Lower lobe of right lung (tissue), 2 donors: ENCODE results near the gene TRAFD1. TPM values are rescaled to one million over a fixed set of nuclear protein-coding genes. Genes with fewer than 3 reads are reported as not detected.
A peak's percentile ranks its signal among the peaks of the same experiment; 100 is the strongest.

Source experiments
- ATAC-seq, 2 donors: fragments of 200-7000 bp; cut with Tn5 transposase; one replicate each; pipeline ENCODE4 v1.9.1; 2020 to 2022; ENCODE audit warnings: mild to moderate bottlenecking in 2 of 2, moderate library complexity in 2 of 2
- DNase-seq: peaks from one replicate; pipeline ENCODE4 v3.0.0-alpha.2; 2020
- H3K27ac ChIP-seq: fragments of 200-600 bp; one replicate; pipeline ENCODE4 v1.8.0; 2022
- H3K27me3 ChIP-seq: fragments of 200-600 bp; one replicate; pipeline ENCODE4 v1.8.0; 2022; ENCODE audit warnings: low read depth
- H3K36me3 ChIP-seq: fragments of 200-600 bp; one replicate; pipeline ENCODE4 v1.8.0; 2022; ENCODE audit warnings: mild to moderate bottlenecking
- H3K4me1 ChIP-seq: fragments of 200-600 bp; one replicate; pipeline ENCODE4 v1.8.0; 2022
- H3K4me3 ChIP-seq: fragments of 200-600 bp; one replicate; pipeline ENCODE4 v1.8.0; 2022; ENCODE audit warnings: mild to moderate bottlenecking
- H3K9me3 ChIP-seq: fragments of 200-600 bp; one replicate; pipeline ENCODE4 v1.8.0; 2022
- CTCF ChIP-seq: fragments of 200-600 bp; IDR thresholded peaks from one replicate; pipeline ENCODE4 v1.8.0; 2022; ENCODE audit warnings: antibody characterized with exemption, mild to moderate bottlenecking
- intact Hi-C: fragments of 100-400 bp; cut with DNase I; formaldehyde crosslinking; loops from one replicate; pipeline ENCODE4 v1.11.0; 2022
- long read RNA-seq: library from polyadenylated mRNA; unstranded; transcript quantifications from one replicate; pipeline ENCODE4 v2.0.0, GENCODE V29; 2021
- total RNA-seq: library from RNA; stranded (reverse); fragmentation: NEBNext Ultra II Directional; extraction: Animal tissue kit (Norgen Biotek cat#: 25700); gene quantifications from one replicate; pipeline ENCODE4 v1.2.1, GENCODE V29; 2021
- donor health status: DM: no; HTN: yes; CAD: no; lungs with severe emphysema.

Gene TRAFD1
- total RNA-seq: 42.5 TPM
- long read RNA-seq, transcript TRAFD1-202 (12 exons, 2,697 nt): major isoform, 45 of 74 reads
- long read RNA-seq, partial matches to known transcripts: 12 of 74 reads
- long read RNA-seq, other reads (novel, unspliced or antisense): 13 of 74 reads

GRCh38 chr12:112125250-112125999, at the start of gene TRAFD1:
Gene TRAFD1 (plus strand): TSS chr12:112125560. CDS start chr12:112130523, 4,963 bp downstream.
- TF ChIP-seq CTCF: no peak
- intact Hi-C loops: no loop called here
- peak; percentile 97 for DNase-seq
- ATAC-seq: peak; percentile 99 to 100
- Histone ChIP-seq H3K9me3 (no peaks in the 10 kb centered on the region), H3K4me1 (peaks cover 59% of the 10 kb centered on the region), H3K36me3 (no peaks in the 10 kb centered on the region), H3K27me3 (no peaks in the 10 kb centered on the region), H3K27ac (peak within 1 kb of the TSS; percentile 96), H3K4me3 (peak within 1 kb of the TSS; percentile 87)

GRCh38 chr12:112087055-112087850, 38.1 kb upstream of the TRAFD1 start:
- no peak overlapping the region for H3K27ac ChIP-seq
- no peaks in the 10 kb centered on the region for H3K27me3 ChIP-seq
- H3K4me1 ChIP-seq: no peaks in the 10 kb centered on the region
- TF ChIP-seq CTCF: no peak
- H3K4me3 ChIP-seq: no peak overlapping the region
- peaks cover 85% of the 10 kb centered on the region for H3K36me3 ChIP-seq
- no peak for ATAC-seq
- intact Hi-C loops: no loop called here
- DNase-seq: no peak
- no peaks in the 10 kb centered on the region for H3K9me3 ChIP-seq

DNA sequence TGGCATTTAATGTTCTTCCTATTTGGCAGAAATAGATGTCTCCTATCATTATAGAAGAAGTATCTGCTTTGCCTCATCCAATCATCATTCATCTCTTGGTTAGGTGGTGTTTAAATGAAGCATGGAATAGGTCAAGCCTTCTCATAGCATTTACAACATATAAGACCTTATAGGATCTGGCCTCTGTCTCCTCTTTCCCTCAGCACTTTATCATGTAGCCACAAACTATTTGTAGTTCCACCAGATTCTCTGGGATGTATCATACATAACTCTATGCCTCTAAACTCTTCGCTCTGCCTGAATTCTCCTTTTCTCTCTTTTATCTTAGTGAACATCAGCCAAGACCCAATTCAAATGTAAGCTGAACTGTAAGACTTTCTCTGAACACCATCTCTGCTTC, 37.5 kb upstream of the TRAFD1 start:
- DNase-seq (no peak), ATAC-seq (no peak)
- no peak for TF ChIP-seq CTCF
- no peak overlapping the region for H3K27ac ChIP-seq
- no peak overlapping the region for H3K4me3 ChIP-seq
- no peaks in the 10 kb centered on the region for H3K27me3 ChIP-seq
- no peaks in the 10 kb centered on the region for H3K9me3 ChIP-seq
- H3K36me3 ChIP-seq: peaks cover 84% of the 10 kb centered on the region
- intact Hi-C loops: no loop called here
- no peaks in the 10 kb centered on the region for H3K4me1 ChIP-seq

DNA sequence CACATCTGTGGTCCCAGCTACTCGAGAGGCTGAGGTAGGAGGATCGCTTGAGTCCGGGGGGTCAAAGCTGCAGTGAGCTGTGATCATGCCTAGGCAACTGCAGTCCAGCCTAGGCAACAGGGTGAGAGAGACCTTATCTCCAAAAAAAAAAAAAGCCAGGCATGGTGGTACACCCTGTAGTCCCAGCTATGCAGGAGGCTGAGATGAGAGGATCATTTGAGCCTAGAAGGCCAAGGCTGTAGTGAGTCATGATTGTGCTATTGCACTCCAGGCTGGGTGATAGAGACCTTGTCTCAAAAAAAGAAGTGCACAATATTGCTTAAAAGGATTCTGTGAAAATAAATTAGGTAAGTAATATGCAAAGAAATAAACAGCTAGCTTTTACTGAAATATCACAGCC, 33.8 kb upstream of the TRAFD1 start:
- Histone ChIP-seq H3K4me3 (no peak overlapping the region), H3K36me3 (peaks cover 52% of the 10 kb centered on the region)

More for the DNA sequence above, 33.8 kb upstream of the TRAFD1 start:
- intact Hi-C loops: no loop called here
- H3K27ac ChIP-seq: no peak overlapping the region
- DNase-seq: no peak
- no peaks in the 10 kb centered on the region for H3K9me3 ChIP-seq
- no peak for TF ChIP-seq CTCF
- H3K4me1 ChIP-seq: peaks cover 6% of the 10 kb centered on the region
- no peaks in the 10 kb centered on the region for H3K27me3 ChIP-seq
- ATAC-seq: no peak
